Kidney epithelial cell (primary cell): ENCODE data around the gene MRPL42. TPM values are rescaled to one million over a fixed set of nuclear protein-coding genes. Genes with fewer than 3 reads are reported as not detected.

Source experiments
- DNase-seq: peaks from one replicate; pipeline ENCODE4 v3.0.0-alpha.2; 2010; ENCODE audit warnings: low read depth
- H3K27me3 ChIP-seq: 2 replicates; pipeline ENCODE4 v1.6.0; 2011; ENCODE audit warnings: low read length; ENCODE audit not compliant: control insufficient read depth, insufficient read depth
- H3K36me3 ChIP-seq: 2 replicates; pipeline ENCODE4 v1.5.1; 2011; ENCODE audit warnings: low read length; ENCODE audit not compliant: control insufficient read depth, insufficient read depth
- H3K4me3 ChIP-seq: 2 replicates; pipeline ENCODE4 v1.5.1; 2011; ENCODE audit warnings: low read depth, mild to moderate bottlenecking, control low read depth, low read length
- total RNA-seq: library from RNA; depleted of rRNA; stranded (reverse); fragments of >200 nt; gene quantifications from 2 replicates; pipeline ENCODE4 v1.2.3, GENCODE V29; 2015
- TF ChIP-seq, protein P1 (sequence below): IDR thresholded peaks from 2 replicates; pipeline ENCODE4 v1.5.1; 2011; ENCODE audit warnings: mild to moderate bottlenecking, moderate library complexity, low read length, control low read depth, inconsistent platforms; ENCODE audit not compliant: insufficient read depth, poor library complexity, severe bottlenecking

The MRPL42 gene
- total RNA-seq, 1 donor from 2014 or later, result 95.1 TPM

DNA sequence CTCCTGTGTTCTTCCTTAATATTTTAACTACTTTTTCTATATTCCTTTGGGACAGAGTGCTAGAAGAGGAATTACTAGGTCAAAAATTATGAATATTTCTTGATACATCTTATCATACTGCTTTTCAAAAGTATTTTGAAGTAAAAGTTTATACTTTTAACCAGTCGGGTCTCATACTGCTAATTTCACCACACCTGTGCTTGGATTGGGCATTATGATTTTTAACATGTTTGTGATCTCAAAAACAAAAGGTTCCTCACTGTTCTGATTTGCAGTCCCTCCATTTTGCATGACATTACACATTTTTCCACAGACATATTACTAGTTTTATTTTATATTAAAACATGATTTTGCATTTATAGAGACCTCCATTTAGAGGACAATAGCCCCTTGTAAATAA lies 32.9 kb downstream of the MRPL42 start:
- Histone ChIP-seq H3K4me3 (no peak overlapping the region), H3K36me3 (no peaks in the 10 kb centered on the region), H3K27me3 (no peaks in the 10 kb centered on the region)
- TF ChIP-seq, protein P1, sequence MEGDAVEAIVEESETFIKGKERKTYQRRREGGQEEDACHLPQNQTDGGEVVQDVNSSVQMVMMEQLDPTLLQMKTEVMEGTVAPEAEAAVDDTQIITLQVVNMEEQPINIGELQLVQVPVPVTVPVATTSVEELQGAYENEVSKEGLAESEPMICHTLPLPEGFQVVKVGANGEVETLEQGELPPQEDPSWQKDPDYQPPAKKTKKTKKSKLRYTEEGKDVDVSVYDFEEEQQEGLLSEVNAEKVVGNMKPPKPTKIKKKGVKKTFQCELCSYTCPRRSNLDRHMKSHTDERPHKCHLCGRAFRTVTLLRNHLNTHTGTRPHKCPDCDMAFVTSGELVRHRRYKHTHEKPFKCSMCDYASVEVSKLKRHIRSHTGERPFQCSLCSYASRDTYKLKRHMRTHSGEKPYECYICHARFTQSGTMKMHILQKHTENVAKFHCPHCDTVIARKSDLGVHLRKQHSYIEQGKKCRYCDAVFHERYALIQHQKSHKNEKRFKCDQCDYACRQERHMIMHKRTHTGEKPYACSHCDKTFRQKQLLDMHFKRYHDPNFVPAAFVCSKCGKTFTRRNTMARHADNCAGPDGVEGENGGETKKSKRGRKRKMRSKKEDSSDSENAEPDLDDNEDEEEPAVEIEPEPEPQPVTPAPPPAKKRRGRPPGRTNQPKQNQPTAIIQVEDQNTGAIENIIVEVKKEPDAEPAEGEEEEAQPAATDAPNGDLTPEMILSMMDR, result no peak
- DNase-seq, result no peak

DNA sequence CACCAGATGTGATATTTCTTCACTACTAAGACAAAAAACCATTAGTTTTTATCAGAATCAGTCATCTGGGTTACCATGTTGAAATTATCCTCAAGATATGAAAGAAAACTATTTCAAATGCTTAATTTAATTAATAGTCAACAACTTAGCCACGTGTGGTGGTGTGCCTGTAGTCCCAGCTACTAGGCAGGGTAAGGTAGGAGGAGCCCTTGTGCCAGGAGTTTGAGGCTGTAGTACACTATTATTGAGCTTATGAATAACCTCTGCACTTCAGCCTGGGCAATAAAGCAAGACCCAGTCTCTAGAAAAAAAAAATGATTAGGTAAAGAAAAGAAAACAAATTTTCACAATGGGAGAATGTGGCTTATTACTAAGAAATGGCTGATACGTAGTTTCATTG lies 33.4 kb downstream of the MRPL42 start:
- H3K36me3 ChIP-seq, result no peaks in the 10 kb centered on the region
- TF ChIP-seq, protein P1, result no peak

GRCh38 chr12:93502802-93503623 lies 35.7 kb downstream of the MRPL42 start:
- DNase-seq, result no peak
- Histone ChIP-seq H3K4me3 (no peak overlapping the region), H3K36me3 (no peaks in the 10 kb centered on the region), H3K27me3 (no peaks in the 10 kb centered on the region)
- TF ChIP-seq, protein P1, result peak; percentile 85

More for the DNA sequence above, 33.4 kb downstream of the MRPL42 start:
- no peak overlapping the region for H3K4me3 ChIP-seq
- no peaks in the 10 kb centered on the region for H3K27me3 ChIP-seq
- DNase-seq, result no peak

- Histone ChIP-seq H3K4me3 (no peak overlapping the region), H3K27me3 (no peaks in the 10 kb centered on the region), H3K36me3 (no peaks in the 10 kb centered on the region)
- TF ChIP-seq, protein P1, result no peak
- DNase-seq, result no peak
Observed at GRCh38 chr12:93507165-93507564, 39.9 kb downstream of the MRPL42 start.

GRCh38 chr12:93509506-93509905 lies 42.2 kb downstream of the MRPL42 start:
- DNase-seq, result no peak
- Histone ChIP-seq H3K36me3 (no peaks in the 10 kb centered on the region), H3K27me3 (no peaks in the 10 kb centered on the region), H3K4me3 (no peak overlapping the region)
- TF ChIP-seq, protein P1, result no peak

GRCh38 chr12:93514853-93515252 lies 47.5 kb downstream of the MRPL42 start:
- Histone ChIP-seq H3K36me3 (no peaks in the 10 kb centered on the region), H3K27me3 (no peaks in the 10 kb centered on the region), H3K4me3 (no peak overlapping the region)
- TF ChIP-seq, protein P1, result no peak
- DNase-seq, result no peak
